ENCODE results near the gene PPP2R5E. TPM values are rescaled to one million over a fixed set of nuclear protein-coding genes. Genes with fewer than 3 reads are reported as not detected.

Gene PPP2R5E
- total RNA-seq, 3 donors from 2014 or later (not counting 1 experiment from before 2014, with no cell fraction given): 57.4 to 64.1 (median 62.4) TPM

DNA sequence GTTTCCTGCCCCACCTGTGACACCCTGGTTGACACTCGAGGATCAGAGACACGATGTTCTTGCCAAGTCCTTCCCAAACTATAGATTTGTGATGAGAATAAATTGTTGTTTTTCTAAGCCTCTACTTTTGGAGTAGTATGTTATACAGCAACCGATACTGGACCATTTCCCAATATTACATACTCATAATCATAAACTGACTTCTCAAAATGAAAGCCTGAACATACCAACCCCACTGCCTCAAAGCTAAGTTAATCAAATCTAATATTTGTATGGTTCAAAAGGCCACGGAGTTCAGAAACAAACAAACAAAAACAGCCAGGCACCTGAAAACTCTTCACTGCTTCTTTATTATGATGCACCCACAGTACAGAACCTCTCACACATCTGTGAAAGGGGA is 172.1 kb downstream of the PPP2R5E start:
- no peak overlapping the region for H3K27ac ChIP-seq (ENCODE audit: low read length)

DNA sequence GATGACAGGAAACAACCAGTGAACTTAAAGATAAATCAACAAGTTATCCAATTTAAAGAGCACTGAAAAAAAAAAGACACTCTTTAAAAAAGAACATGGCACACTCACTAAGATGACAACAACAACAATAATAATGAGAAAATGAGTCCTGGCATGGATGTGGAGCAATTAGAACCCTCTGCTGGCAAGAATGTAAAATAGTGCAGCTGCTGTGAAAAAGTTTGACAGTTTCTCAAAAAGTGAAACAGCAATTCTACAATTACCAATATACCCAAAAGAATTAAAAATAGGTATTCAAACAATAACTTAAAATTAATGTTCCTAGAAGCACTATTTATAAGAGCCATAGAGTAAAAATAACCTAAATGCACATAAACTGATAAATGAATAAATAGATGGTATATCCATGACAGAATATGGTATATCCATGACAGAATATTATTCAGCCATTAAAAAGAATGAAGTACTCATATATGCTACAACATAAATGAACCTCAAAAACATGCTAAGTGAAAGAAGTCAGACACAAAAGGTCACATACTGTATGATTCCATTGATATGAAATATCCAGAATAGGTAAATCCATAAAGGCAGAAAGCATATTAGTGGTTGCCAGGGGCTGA is 175.3 kb downstream of the PPP2R5E start:
- peaks cover 4 to 9% of the 10 kb centered on the region in 2 donors for H3K4me1 Mint-ChIP-seq
- H3K4me3 Mint-ChIP-seq: no peak overlapping the region
- peaks cover 24% of the 10 kb centered on the region for H3K36me3 Mint-ChIP-seq
- Histone ChIP-seq H3K9me3 (ENCODE audit: control insufficient read depth, insufficient read depth, low read length) (no peaks in the 10 kb centered on the region), H3K36me3 (ENCODE audit: control insufficient read depth, insufficient read depth, low read length) (peaks cover under 1% of the 10 kb centered on the region), H3K4me1 (ENCODE audit: control insufficient read depth, insufficient read depth, low read length) (no peaks in the 10 kb centered on the region), H3K4me3 (ENCODE audit: low read length) (no peak overlapping the region), H3K27ac (ENCODE audit: low read length) (no peak overlapping the region), H3K27me3 (ENCODE audit: control insufficient read depth, insufficient read depth, low read length) (no peaks in the 10 kb centered on the region)
- H3K27me3 Mint-ChIP-seq (ENCODE audit: low read depth in 2 of 2): no peaks in the 10 kb centered on the region
- TF ChIP-seq, protein P1, sequence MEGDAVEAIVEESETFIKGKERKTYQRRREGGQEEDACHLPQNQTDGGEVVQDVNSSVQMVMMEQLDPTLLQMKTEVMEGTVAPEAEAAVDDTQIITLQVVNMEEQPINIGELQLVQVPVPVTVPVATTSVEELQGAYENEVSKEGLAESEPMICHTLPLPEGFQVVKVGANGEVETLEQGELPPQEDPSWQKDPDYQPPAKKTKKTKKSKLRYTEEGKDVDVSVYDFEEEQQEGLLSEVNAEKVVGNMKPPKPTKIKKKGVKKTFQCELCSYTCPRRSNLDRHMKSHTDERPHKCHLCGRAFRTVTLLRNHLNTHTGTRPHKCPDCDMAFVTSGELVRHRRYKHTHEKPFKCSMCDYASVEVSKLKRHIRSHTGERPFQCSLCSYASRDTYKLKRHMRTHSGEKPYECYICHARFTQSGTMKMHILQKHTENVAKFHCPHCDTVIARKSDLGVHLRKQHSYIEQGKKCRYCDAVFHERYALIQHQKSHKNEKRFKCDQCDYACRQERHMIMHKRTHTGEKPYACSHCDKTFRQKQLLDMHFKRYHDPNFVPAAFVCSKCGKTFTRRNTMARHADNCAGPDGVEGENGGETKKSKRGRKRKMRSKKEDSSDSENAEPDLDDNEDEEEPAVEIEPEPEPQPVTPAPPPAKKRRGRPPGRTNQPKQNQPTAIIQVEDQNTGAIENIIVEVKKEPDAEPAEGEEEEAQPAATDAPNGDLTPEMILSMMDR (IDR thresholded peaks at IDR 0.05): no peak
- intact Hi-C loops (cut with micrococcal nuclease): no loop called here
- no peak for DNase-seq
- ATAC-seq: no peak
- no peak overlapping the region for H3K27ac Mint-ChIP-seq
- peaks cover 0 to 8% of the 10 kb centered on the region in 2 donors for H3K9me3 Mint-ChIP-seq

More for the DNA sequence above, 172.1 kb downstream of the PPP2R5E start:
- Mint-ChIP-seq H3K4me3 (no peak overlapping the region), H3K9me3 (peaks cover 0 to 3% of the 10 kb centered on the region in 2 donors), H3K27me3 (ENCODE audit: low read depth in 2 of 2) (no peaks in the 10 kb centered on the region), H3K27ac (peak overlapping the region; percentile 7 to 20), H3K4me1 (peaks cover 4 to 9% of the 10 kb centered on the region in 2 donors), H3K36me3 (peaks cover 30% of the 10 kb centered on the region)
- Histone ChIP-seq H3K27me3 (ENCODE audit: control insufficient read depth, insufficient read depth, low read length) (no peaks in the 10 kb centered on the region), H3K4me1 (ENCODE audit: control insufficient read depth, insufficient read depth, low read length) (no peaks in the 10 kb centered on the region), H3K9me3 (ENCODE audit: control insufficient read depth, insufficient read depth, low read length) (no peaks in the 10 kb centered on the region), H3K36me3 (ENCODE audit: control insufficient read depth, insufficient read depth, low read length) (peaks cover 11% of the 10 kb centered on the region), H3K4me3 (ENCODE audit: low read length) (no peak overlapping the region)
- 74% methylated on average over 3 of the region's 4 CpGs for WGBS (ENCODE audit: insufficient coverage)
- intact Hi-C loops (cut with micrococcal nuclease): no loop called here
- TF ChIP-seq, protein P1 (IDR thresholded peaks at IDR 0.05): no peak
- DNase-seq: no peak
- no peak for ATAC-seq

DNA sequence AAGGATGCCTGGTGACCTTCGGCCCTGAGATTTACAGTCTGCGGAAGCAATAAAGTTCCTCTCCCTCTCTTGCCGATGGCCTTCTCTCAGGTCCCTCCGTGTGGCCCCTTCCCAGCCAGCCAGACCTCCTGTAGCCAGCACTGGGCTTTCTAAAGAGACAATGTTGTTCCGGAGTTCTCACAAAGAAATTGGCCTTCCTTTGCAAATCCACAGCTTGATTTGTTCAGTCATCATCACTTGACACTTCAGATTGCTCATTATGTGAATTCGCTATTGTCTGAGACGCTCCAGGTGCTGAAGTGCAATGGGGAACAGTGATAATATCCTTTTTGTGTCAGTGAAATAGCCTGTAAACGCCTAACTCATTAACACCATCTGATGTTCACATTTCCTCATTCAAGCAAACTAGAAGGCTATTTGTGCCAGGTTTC is 180.8 kb downstream of the PPP2R5E start:
- Mint-ChIP-seq H3K27me3 (ENCODE audit: low read depth in 2 of 2) (no peaks in the 10 kb centered on the region), H3K4me1 (peaks cover 0 to 13% of the 10 kb centered on the region in 2 donors), H3K27ac (no peak overlapping the region), H3K4me3 (no peak overlapping the region), H3K36me3 (peaks cover 14% of the 10 kb centered on the region), H3K9me3 (peaks cover 0 to 4% of the 10 kb centered on the region in 2 donors)
- WGBS (ENCODE audit: insufficient coverage): 72% methylated on average over 8 of the region's 8 CpGs
- TF ChIP-seq, protein P1 (IDR thresholded peaks at IDR 0.05): no peak
- H3K36me3 ChIP-seq (ENCODE audit: control insufficient read depth, insufficient read depth, low read length): no peaks in the 10 kb centered on the region
- intact Hi-C loops (cut with micrococcal nuclease): no loop called here
- no peak for DNase-seq
- H3K4me1 ChIP-seq (ENCODE audit: control insufficient read depth, insufficient read depth, low read length): no peaks in the 10 kb centered on the region
- no peaks in the 10 kb centered on the region for H3K9me3 ChIP-seq (ENCODE audit: control insufficient read depth, insufficient read depth, low read length)
- H3K27ac ChIP-seq (ENCODE audit: low read length): no peak overlapping the region
- H3K4me3 ChIP-seq (ENCODE audit: low read length): no peak overlapping the region
- H3K27me3 ChIP-seq (ENCODE audit: control insufficient read depth, insufficient read depth, low read length): no peaks in the 10 kb centered on the region
- no peak for ATAC-seq

DNA sequence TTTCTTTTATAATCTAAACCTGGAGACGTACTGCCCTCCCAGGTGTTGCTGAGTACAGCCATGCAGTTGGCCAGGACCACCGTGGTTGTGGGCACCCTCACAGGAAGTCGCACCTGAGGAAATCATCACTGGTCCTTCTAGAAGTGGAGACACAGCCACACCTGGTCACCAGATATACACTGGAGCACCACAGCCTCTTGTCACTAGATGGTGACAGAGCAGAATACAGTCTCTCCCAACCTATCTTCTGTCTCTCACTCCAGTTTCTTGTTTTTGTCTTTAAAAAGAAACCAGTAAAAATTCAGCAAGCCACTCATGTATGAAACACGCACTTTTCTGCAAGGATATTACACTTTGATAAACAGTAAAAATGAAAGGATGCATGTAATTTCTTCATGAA is 181.4 kb downstream of the PPP2R5E start:
- 62% methylated on average over 4 of the region's 4 CpGs for WGBS (ENCODE audit: insufficient coverage)
- peaks cover 10% of the 10 kb centered on the region for H3K36me3 Mint-ChIP-seq
- DNase-seq (no peak), ATAC-seq (no peak)
- no peak overlapping the region for H3K27ac Mint-ChIP-seq
- H3K4me3 Mint-ChIP-seq: no peak overlapping the region
- no peaks in the 10 kb centered on the region for H3K36me3 ChIP-seq (ENCODE audit: control insufficient read depth, insufficient read depth, low read length)
- no peaks in the 10 kb centered on the region for H3K4me1 ChIP-seq (ENCODE audit: control insufficient read depth, insufficient read depth, low read length)
- intact Hi-C loops (cut with micrococcal nuclease): no loop called here
- H3K9me3 ChIP-seq (ENCODE audit: control insufficient read depth, insufficient read depth, low read length): no peaks in the 10 kb centered on the region
- TF ChIP-seq, protein P1 (IDR thresholded peaks at IDR 0.05): no peak
- H3K27me3 Mint-ChIP-seq (ENCODE audit: low read depth in 2 of 2): no peaks in the 10 kb centered on the region
- no peaks in the 10 kb centered on the region for H3K27me3 ChIP-seq (ENCODE audit: control insufficient read depth, insufficient read depth, low read length)
- no peak overlapping the region for H3K4me3 ChIP-seq (ENCODE audit: low read length)
- peaks cover 0 to 4% of the 10 kb centered on the region in 2 donors for H3K9me3 Mint-ChIP-seq
- H3K4me1 Mint-ChIP-seq: peaks cover 0 to 13% of the 10 kb centered on the region in 2 donors
- no peak overlapping the region for H3K27ac ChIP-seq (ENCODE audit: low read length)

Data from natural killer cell (primary cell).